ENCODE data around the gene LMOD2. TPM values are rescaled to one million over a fixed set of nuclear protein-coding genes. Genes with fewer than 3 reads are reported as not detected.

Gene LMOD2
- total RNA-seq, 1 donor from 2014 or later = not detected

DNA sequence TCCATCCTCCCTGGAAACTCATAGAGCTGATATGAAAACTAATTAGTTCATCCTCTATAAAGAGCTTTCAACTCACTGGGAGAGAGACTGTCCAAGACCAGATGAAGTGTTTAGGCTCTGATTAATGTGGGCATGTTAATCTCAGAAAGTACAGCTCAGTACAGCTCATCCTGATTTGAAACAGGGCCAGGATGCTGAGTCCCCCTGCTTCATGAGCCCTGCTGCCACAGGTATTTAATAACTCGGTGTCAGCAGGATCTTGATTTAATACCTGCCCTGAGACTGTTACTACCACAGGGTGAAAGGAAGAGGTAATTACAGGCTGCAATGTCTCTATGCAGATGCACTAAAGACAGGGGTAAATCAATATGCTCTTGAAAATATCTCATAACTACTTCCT is 10.8 kb downstream of the LMOD2 start:
- H3K36me3 Mint-ChIP-seq (ENCODE audit: low read depth) = no peaks in the 10 kb centered on the region
- no peak overlapping the region for H3K27ac Mint-ChIP-seq (ENCODE audit: unreplicated experiment)
- DNase-seq (ENCODE audit: low spot score) = no peak
- TF ChIP-seq, protein P1, sequence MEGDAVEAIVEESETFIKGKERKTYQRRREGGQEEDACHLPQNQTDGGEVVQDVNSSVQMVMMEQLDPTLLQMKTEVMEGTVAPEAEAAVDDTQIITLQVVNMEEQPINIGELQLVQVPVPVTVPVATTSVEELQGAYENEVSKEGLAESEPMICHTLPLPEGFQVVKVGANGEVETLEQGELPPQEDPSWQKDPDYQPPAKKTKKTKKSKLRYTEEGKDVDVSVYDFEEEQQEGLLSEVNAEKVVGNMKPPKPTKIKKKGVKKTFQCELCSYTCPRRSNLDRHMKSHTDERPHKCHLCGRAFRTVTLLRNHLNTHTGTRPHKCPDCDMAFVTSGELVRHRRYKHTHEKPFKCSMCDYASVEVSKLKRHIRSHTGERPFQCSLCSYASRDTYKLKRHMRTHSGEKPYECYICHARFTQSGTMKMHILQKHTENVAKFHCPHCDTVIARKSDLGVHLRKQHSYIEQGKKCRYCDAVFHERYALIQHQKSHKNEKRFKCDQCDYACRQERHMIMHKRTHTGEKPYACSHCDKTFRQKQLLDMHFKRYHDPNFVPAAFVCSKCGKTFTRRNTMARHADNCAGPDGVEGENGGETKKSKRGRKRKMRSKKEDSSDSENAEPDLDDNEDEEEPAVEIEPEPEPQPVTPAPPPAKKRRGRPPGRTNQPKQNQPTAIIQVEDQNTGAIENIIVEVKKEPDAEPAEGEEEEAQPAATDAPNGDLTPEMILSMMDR (IDR thresholded peaks at IDR 0.05) = no peak
- no peaks in the 10 kb centered on the region for H3K4me1 Mint-ChIP-seq (ENCODE audit: low read depth)
- H3K9me3 Mint-ChIP-seq (ENCODE audit: low read depth) = no peaks in the 10 kb centered on the region
- no peak overlapping the region for H3K4me3 Mint-ChIP-seq (ENCODE audit: unreplicated experiment)
- H3K27me3 Mint-ChIP-seq (ENCODE audit: low read depth) = peaks cover 7% of the 10 kb centered on the region

DNA sequence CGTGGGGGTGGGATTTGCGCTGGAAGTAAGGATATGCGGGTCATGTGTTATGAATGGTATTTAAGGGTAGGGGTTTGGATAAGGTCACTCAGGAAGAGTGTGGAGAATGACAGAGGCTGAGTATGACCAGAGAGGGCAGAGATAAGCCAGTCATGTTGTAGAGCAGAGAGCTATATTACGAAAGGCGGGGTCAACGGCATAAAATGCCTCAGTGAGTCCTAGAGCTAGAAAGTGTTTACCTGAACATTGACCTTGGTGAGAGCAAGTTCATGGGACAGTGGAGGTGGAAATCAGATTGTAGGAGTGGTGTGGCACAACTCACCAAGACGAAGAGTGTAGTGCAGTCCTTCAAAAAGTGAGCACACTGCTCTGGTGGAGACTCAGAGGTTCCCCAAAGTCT is 13.8 kb downstream of the LMOD2 start:
- Mint-ChIP-seq H3K27ac (ENCODE audit: unreplicated experiment) (no peak overlapping the region), H3K36me3 (ENCODE audit: low read depth) (no peaks in the 10 kb centered on the region), H3K4me1 (ENCODE audit: low read depth) (no peaks in the 10 kb centered on the region), H3K27me3 (ENCODE audit: low read depth) (peaks cover 1% of the 10 kb centered on the region), H3K9me3 (ENCODE audit: low read depth) (no peaks in the 10 kb centered on the region), H3K4me3 (ENCODE audit: unreplicated experiment) (no peak overlapping the region)
- DNase-seq (ENCODE audit: low spot score) = no peak
- TF ChIP-seq, protein P1 (IDR thresholded peaks at IDR 0.05) = no peak

DNA sequence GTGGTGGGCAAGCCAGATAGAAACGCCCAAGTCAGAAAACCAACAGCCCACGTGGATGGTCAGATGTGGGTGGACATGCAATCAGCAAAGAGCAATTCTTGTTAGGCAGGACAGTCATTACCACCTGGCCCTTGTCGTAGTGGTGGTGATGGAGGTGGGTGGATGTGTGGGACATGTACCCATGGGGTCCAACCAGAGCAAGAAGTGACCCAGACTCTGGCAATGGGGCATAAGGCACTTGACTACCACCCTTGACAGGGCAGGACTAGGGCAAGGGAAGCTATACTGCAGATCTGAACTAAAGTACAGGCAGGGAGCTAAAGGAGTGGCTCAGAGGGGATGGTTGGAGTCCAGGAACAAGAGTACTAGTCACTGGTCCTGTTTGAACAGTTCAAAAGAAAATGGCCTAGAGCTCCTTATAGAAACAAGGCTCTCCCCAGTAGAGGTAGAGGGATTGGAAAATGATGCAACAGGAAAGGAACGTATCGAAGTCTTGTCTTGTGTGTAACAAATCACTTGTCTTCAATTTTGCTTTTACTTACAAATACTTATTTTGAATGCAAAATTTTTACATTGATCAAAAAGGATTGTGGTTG is 17.6 kb downstream of the LMOD2 start:
- Mint-ChIP-seq H3K9me3 (ENCODE audit: low read depth) (no peaks in the 10 kb centered on the region), H3K27ac (ENCODE audit: unreplicated experiment) (no peak overlapping the region), H3K27me3 (ENCODE audit: low read depth) (no peaks in the 10 kb centered on the region), H3K4me3 (ENCODE audit: unreplicated experiment) (no peak overlapping the region), H3K36me3 (ENCODE audit: low read depth) (no peaks in the 10 kb centered on the region), H3K4me1 (ENCODE audit: low read depth) (peaks cover 6% of the 10 kb centered on the region)
- no peak for DNase-seq (ENCODE audit: low spot score)
- TF ChIP-seq, protein P1 (IDR thresholded peaks at IDR 0.05) = no peak

DNA sequence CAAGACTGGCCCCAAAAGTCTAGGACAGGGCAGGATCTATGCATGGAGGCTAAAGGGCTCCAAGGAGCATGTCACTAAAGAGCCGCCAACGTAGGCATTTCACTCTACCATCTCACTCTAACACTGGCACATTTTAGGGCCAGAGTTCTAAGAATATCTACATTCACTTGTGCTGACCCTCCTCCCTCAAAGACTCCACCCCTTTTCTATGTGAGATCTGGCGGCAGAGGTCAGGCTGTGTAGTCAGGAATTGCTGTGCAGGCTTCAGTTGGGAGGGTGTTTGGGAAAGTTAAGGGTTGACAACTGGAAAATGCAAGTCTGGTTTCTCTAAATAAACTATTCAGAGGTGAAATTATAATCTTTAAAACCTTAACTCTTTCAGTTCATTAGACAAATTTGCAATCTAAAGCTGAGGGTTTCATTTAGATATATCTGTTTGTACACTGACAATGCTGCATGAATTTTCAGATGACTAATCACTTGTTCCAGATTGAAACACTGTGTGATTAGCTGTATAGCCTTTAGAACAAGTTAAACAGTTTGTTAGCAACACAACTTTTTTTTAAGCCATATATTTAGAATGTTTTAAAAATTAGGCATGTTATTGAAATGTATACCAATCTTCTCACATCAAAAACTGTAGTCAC is 18.2 kb downstream of the LMOD2 start:
- no peak for DNase-seq (ENCODE audit: low spot score)
- Mint-ChIP-seq H3K4me3 (ENCODE audit: unreplicated experiment) (no peak overlapping the region), H3K27ac (ENCODE audit: unreplicated experiment) (no peak overlapping the region), H3K9me3 (ENCODE audit: low read depth) (no peaks in the 10 kb centered on the region), H3K4me1 (ENCODE audit: low read depth) (peaks cover 6% of the 10 kb centered on the region), H3K36me3 (ENCODE audit: low read depth) (no peaks in the 10 kb centered on the region), H3K27me3 (ENCODE audit: low read depth) (no peaks in the 10 kb centered on the region)
- TF ChIP-seq, protein P1 (IDR thresholded peaks at IDR 0.05) = no peak

DNA sequence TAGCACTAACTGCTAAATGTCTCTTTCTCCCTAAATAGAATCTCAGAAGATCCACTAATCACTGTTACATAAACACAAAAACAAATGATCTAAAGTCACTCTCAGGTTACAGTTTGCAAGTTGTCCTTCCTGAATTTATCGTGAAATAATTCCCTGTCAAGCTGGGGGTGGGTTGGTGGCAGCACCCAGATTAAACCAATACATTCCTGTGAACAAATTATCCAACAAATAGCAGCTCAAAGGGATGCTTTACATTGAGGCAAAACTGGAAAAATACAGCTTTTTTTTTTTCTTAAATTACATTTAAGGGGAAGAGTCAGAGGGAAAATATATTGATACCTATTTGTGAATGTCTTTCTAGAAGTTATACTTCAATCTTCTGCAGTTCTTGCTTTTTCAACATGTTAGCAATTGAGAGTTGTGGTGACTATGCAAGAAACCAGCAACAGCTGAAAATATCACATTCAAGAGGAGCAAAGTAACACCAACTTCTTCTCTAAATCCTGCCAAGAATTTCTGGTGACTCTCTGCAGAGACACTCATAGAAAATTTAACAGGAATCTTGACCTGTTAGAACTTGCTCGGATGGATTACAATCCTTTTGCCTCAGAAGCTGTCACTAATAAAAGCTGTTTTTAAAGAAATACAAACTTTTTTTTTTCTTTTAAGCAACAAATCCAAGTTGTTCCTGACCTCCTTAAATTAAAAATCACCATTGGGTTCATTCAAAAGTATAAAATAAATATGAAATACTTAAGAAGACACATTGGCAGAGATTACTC is 18.9 kb downstream of the LMOD2 start:
- H3K9me3 Mint-ChIP-seq (ENCODE audit: low read depth) = no peaks in the 10 kb centered on the region
- H3K36me3 Mint-ChIP-seq (ENCODE audit: low read depth) = peaks cover 5% of the 10 kb centered on the region
- no peak overlapping the region for H3K4me3 Mint-ChIP-seq (ENCODE audit: unreplicated experiment)
- H3K27me3 Mint-ChIP-seq (ENCODE audit: low read depth) = no peaks in the 10 kb centered on the region
- TF ChIP-seq, protein P1 (IDR thresholded peaks at IDR 0.05) = no peak
- no peak for DNase-seq (ENCODE audit: low spot score)
- H3K4me1 Mint-ChIP-seq (ENCODE audit: low read depth) = peaks cover 6% of the 10 kb centered on the region
- H3K27ac Mint-ChIP-seq (ENCODE audit: unreplicated experiment) = no peak overlapping the region
